ENCODE data around the gene LRFN2. TPM values are rescaled to one million over a fixed set of nuclear protein-coding genes. Genes with fewer than 3 reads are reported as not detected.

LRFN2 gene
- polyA plus RNA-seq, 3 donors, result not detected

- WGBS (ENCODE audit: insufficient coverage), result 53% methylated on average over 17 of the region's 19 CpGs
- H3K4me2 ChIP-seq (replicated peaks; ENCODE audit: extremely low read depth, low read length, poor library complexity, severe bottlenecking), result no peak overlapping the region
- no peak for DNase-seq
- Mint-ChIP-seq H3K9me3 (peaks cover 0 to 3% (median 0%) of the 10 kb centered on the region in 7 donors), H3K36me3 (no peaks in the 10 kb centered on the region), H3K4me1 (no peaks in the 10 kb centered on the region), H3K4me3 (no peak overlapping the region), H3K27ac (peak overlapping the region in 1 of 7 donors; percentile 15), H3K27me3 (ENCODE audit: low read depth in 3 of 3) (peaks cover 2 to 20% (median 12%) of the 10 kb centered on the region in 3 donors)
- no peaks in the 10 kb centered on the region for H3K36me3 ChIP-seq (replicated peaks in 1 of 2; ENCODE audit: control insufficient read depth in 1 of 2, insufficient read depth in 2 of 2, low read length in 2 of 2)
- no peaks in the 10 kb centered on the region for H3K4me1 ChIP-seq (ENCODE audit: control insufficient read depth in 1 of 2, insufficient read depth in 2 of 2, low read length in 2 of 2)
- H3K9ac ChIP-seq (ENCODE audit: insufficient read depth, low read length, poor library complexity, severe bottlenecking), result no peak overlapping the region
- intact Hi-C loops (cut with micrococcal nuclease), result no loop called here
- H2AFZ ChIP-seq (ENCODE audit: insufficient read depth, low read depth, low read length, poor library complexity, severe bottlenecking), result no peak overlapping the region
- H3K4me3 ChIP-seq (replicated peaks in 1 of 3; ENCODE audit: low read depth in 2 of 3, low read length in 3 of 3), result no peak overlapping the region
- TF ChIP-seq, protein P1, sequence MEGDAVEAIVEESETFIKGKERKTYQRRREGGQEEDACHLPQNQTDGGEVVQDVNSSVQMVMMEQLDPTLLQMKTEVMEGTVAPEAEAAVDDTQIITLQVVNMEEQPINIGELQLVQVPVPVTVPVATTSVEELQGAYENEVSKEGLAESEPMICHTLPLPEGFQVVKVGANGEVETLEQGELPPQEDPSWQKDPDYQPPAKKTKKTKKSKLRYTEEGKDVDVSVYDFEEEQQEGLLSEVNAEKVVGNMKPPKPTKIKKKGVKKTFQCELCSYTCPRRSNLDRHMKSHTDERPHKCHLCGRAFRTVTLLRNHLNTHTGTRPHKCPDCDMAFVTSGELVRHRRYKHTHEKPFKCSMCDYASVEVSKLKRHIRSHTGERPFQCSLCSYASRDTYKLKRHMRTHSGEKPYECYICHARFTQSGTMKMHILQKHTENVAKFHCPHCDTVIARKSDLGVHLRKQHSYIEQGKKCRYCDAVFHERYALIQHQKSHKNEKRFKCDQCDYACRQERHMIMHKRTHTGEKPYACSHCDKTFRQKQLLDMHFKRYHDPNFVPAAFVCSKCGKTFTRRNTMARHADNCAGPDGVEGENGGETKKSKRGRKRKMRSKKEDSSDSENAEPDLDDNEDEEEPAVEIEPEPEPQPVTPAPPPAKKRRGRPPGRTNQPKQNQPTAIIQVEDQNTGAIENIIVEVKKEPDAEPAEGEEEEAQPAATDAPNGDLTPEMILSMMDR (IDR thresholded peaks at IDR 0.05), result no peak
- no peaks in the 10 kb centered on the region for H3K9me3 ChIP-seq (replicated peaks in 1 of 2; ENCODE audit: control insufficient read depth in 1 of 2, insufficient read depth in 1 of 2, low read length in 2 of 2)
- no peaks in the 10 kb centered on the region for H3K27me3 ChIP-seq (ENCODE audit: control insufficient read depth in 2 of 2, insufficient read depth in 2 of 2, low read length in 2 of 2)
- H4K20me1 ChIP-seq (ENCODE audit: insufficient read depth, low read length), result no peaks in the 10 kb centered on the region
- H3K79me2 ChIP-seq (ENCODE audit: insufficient read depth, low read length), result no peaks in the 10 kb centered on the region
- H3K27ac ChIP-seq (ENCODE audit: low read depth in 1 of 2, low read length in 2 of 2), result no peak overlapping the region
These were observed 109.7 kb downstream of the LRFN2 start for GRCh38 chr6:40477246-40478126.

DNA sequence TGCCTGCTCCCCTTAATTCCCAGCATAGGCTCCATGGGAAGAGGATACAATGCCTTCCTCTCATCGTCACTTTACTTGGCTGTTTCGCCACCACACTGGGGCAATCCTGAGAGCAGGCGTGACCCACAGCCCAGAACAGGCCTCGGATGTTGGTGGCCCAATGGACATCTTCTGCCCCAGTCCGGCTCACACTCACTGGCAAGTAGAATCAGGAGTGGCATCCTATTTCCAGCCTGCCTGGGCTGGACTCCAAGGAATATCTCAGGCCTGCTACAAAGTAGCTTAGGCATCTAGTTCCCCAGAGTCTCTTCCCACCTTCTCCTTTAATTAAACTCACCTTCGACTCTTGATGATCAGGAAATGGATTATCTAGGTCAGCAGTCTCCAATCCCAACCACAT, 110.5 kb downstream of the LRFN2 start:
- WGBS (ENCODE audit: insufficient coverage), result 91% methylated on average over 5 of the region's 6 CpGs

More for the DNA sequence above, 110.5 kb downstream of the LRFN2 start:
- no peaks in the 10 kb centered on the region for H3K4me1 ChIP-seq (ENCODE audit: control insufficient read depth in 1 of 2, insufficient read depth in 2 of 2, low read length in 2 of 2)
- H3K4me3 ChIP-seq (replicated peaks in 1 of 3; ENCODE audit: low read depth in 2 of 3, low read length in 3 of 3), result no peak overlapping the region
- no peak for DNase-seq
- no peak overlapping the region for H2AFZ ChIP-seq (ENCODE audit: insufficient read depth, low read depth, low read length, poor library complexity, severe bottlenecking)
- no peaks in the 10 kb centered on the region for H3K79me2 ChIP-seq (ENCODE audit: insufficient read depth, low read length)
- H3K36me3 ChIP-seq (replicated peaks in 1 of 2; ENCODE audit: control insufficient read depth in 1 of 2, insufficient read depth in 2 of 2, low read length in 2 of 2), result no peaks in the 10 kb centered on the region
- Mint-ChIP-seq H3K27me3 (ENCODE audit: low read depth in 3 of 3) (peaks cover 5 to 20% (median 12%) of the 10 kb centered on the region in 3 donors), H3K4me1 (no peaks in the 10 kb centered on the region), H3K4me3 (no peak overlapping the region), H3K9me3 (peaks cover 0 to 3% (median 0%) of the 10 kb centered on the region in 7 donors), H3K36me3 (no peaks in the 10 kb centered on the region), H3K27ac (no peak overlapping the region)
- no peak overlapping the region for H3K9ac ChIP-seq (ENCODE audit: insufficient read depth, low read length, poor library complexity, severe bottlenecking)
- no peak overlapping the region for H3K27ac ChIP-seq (ENCODE audit: low read depth in 1 of 2, low read length in 2 of 2)
- intact Hi-C loops (cut with micrococcal nuclease), result no loop called here
- H4K20me1 ChIP-seq (ENCODE audit: insufficient read depth, low read length), result no peaks in the 10 kb centered on the region
- no peaks in the 10 kb centered on the region for H3K27me3 ChIP-seq (ENCODE audit: control insufficient read depth in 2 of 2, insufficient read depth in 2 of 2, low read length in 2 of 2)
- TF ChIP-seq, protein P1 (IDR thresholded peaks at IDR 0.05), result no peak
- no peaks in the 10 kb centered on the region for H3K9me3 ChIP-seq (replicated peaks in 1 of 2; ENCODE audit: control insufficient read depth in 1 of 2, insufficient read depth in 1 of 2, low read length in 2 of 2)
- no peak overlapping the region for H3K4me2 ChIP-seq (replicated peaks; ENCODE audit: extremely low read depth, low read length, poor library complexity, severe bottlenecking)

Data from CD14-positive monocyte (primary cell).